Islet of Langerhans (tissue), 1 donor: ENCODE measurements around the gene SATB2.

Source experiments
- FAIRE-seq: peaks from one replicate; lab custom pipeline; 2011; peaks lifted over from hg19 to GRCh38; lab: Jason Lieb, UNC

SATB2 gene

DNA sequence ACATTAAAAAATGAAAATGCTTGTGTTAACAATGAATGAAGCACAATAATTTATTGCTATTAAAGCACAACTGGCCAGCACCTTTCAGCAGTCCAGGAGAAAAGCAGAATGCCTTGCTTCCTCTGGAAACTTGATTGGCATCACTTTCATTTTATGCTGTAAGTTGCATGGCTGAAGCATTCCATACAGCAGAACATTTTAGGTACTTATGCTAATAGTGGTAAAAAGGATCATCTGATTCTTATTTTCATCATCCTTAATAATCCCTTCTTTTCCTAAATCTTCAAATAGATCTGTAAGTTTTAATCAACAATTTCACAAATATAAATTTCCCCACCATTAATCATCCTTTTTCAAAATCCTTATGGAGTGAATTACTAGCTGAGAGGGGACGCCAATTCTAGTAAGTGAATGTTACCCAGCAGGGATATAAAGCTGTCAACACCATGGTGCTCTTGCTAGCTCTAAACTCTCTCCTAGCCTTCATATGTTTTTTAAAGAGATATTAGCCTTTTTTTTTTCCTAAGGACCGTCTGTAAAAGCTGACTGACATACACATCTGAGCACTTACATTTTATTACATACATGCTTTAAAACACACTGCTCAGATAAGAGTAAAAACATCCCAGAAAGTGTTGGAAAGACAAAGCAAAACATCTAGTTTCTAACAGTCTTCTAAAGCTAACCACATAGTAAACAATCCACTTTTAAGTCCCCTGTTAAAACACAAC, 5.3 kb downstream of the SATB2 start:
- no peak for FAIRE-seq

- peak; percentile 9 for FAIRE-seq
Observed at GRCh38 chr2:199449956-199450355, 7.8 kb downstream of the SATB2 start.

- FAIRE-seq: no peak
Observed at GRCh38 chr2:199449455-199449854, 8.3 kb downstream of the SATB2 start.

DNA sequence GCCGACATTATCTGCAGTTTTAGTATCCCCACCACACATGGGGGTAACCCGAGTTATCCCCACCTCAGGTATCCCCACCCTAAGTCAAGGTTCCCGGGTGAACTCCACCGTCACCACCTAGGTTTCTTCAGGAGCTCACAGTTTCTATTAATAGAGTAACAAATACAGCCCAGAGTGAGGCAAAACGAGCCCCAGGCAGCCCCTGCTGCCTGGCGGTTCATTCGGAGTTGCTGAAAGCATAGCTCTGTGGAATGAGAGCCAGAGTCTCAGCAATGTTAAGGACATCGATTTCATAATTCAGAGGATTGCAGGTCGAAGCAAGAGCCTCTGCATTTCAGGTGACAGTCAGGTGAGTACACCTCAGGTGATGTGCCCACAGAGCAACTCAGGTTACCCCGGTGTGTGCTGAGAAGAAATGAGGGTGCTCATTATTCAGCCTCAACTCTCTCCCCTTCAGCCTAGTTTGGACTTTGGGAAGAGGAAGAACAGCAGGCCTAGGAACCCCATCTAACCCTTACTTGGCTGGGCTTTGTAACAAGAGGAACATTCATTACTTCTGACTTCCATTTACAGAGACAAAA, 10.7 kb downstream of the SATB2 start:
- no peak for FAIRE-seq

- FAIRE-seq: no peak
Observed at GRCh38 chr2:199444749-199445148, 13.0 kb downstream of the SATB2 start.

- no peak for FAIRE-seq
Observed at GRCh38 chr2:199443589-199444130, 14.1 kb downstream of the SATB2 start.

- no peak for FAIRE-seq
Observed at GRCh38 chr2:199442173-199442572, 15.6 kb downstream of the SATB2 start.

DNA sequence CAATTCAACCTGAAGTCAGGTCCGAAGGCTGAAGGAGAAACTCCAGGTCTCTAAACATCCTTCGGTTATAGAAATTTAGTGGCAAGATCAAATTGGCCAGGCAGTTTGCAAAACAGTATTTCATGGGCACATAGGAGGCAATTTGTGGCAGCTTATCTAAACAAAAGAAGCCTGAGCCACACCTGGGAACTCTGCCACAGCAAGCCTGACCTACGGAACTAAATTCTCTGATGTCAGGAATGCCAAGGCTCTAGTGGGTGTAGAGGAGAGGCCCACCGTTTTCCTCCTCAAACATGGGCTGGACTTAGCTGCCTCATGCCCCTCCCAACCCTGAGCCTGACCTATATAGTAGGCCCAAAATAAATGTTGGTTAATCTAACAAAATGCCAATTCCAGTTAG, 16.0 kb downstream of the SATB2 start:
- FAIRE-seq: no peak

GRCh38 chr2:199440118-199440517, 17.6 kb downstream of the SATB2 start:
- FAIRE-seq: no peak

DNA sequence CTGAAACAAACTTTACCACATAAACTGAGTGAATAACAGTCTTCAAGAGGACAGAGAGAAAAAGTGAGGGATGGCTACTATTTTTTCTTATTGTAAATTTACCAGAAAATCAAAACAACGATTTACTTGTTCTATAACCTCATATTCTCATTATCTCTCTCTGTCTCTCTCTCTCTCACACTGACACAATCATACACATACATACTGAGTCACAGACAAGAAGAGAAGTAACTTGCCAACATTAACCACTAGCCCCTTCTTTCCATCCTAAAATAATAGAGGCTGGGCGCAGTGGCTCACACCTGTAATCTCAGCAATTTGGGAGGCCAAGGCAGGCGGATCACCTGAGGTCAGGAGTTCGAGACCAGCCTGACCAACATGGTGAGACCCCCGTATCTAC, 18.2 kb downstream of the SATB2 start:
- no peak for FAIRE-seq

- FAIRE-seq: no peak
Observed at GRCh38 chr2:199439066-199439465, 18.7 kb downstream of the SATB2 start.

DNA sequence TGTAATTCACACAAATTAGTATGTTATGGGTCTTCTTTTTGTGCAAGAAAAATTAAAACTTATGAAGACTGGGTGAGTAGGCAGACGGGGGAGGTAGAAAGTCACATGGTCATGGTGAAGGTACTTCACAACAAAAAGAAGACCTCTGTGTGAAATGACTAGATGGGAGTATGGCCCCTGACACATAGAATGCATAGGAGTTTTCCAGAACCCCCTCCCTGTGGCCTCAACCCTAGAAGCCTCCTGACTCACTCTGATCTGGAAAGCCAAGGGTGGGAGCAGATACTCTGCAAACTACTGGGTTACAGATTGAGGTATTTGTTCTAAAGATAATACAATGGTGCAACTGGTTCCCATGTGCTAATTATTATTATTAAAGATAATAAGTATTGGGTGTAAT, 23.2 kb downstream of the SATB2 start:
- no peak for FAIRE-seq

DNA sequence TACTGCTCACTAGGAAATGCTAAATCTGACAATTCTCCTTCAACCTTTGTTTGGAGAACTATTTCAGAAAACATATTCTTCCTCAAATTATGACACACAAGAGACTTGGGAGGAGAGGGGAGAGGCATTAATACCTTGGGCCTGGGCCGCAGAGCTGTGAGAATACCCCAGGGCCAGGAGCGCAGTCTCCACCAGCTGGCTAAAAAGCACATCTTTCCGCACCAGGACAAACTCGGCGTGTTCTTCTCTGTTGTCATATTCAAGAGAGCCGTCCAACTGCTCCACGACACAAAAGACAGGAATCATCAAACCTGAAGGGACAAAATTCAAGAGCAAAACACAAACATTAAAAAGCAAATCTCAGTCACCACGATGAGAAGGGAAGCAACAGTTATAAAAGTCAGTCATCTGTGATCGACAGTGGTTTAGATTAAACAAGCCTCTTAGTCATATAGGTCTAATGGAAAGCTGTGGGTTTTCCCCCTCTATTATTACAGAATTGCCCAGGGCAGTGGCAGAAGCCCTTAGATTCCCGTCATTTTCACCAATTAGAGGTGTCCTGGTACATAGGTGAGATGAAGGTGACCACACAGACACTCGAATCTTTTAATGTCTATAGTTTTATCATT, 24.4 kb downstream of the SATB2 start:
- FAIRE-seq: no peak

- no peak for FAIRE-seq
Observed at GRCh38 chr2:199431746-199432213, 26.0 kb downstream of the SATB2 start.

DNA sequence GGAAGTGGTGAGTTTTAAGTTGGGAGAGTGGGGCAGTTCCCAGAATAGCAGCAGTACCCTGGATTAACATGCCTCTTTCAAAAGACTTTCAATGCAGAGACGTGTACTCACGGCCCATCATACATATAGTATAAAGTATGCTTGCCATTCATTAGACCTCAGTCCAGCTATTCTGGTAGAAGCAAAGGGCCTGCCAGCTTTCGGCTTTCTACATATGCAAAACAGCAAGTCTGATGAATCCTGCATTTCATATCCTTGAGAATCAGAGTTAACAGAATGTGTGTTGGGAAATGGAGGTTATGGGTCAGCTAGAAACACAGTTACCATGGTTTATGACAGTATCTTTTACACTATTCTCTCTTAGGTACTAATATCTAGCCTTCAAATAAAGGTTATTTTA, 27.5 kb downstream of the SATB2 start:
- FAIRE-seq: no peak

DNA sequence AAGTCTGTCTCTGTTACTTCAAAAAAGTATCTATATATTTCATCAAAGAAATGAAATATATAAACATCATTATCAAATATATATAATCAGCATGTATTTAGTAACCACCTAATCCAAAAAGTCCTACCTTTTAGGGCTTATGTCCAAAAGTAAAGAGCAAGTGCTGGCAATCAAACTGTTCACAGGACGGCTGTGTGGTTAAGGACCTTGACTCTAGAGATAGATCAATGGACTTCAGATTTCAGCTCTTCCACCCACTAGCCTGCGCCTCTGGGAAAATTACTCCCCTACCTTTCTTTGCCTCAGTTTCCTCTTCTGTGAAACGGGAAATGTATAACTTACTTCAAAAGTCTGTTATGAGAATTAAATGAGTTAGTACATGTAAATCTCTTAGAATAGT, 29.4 kb downstream of the SATB2 start:
- no peak for FAIRE-seq

GRCh38 chr2:199424160-199424559, 33.6 kb downstream of the SATB2 start:
- no peak for FAIRE-seq

DNA sequence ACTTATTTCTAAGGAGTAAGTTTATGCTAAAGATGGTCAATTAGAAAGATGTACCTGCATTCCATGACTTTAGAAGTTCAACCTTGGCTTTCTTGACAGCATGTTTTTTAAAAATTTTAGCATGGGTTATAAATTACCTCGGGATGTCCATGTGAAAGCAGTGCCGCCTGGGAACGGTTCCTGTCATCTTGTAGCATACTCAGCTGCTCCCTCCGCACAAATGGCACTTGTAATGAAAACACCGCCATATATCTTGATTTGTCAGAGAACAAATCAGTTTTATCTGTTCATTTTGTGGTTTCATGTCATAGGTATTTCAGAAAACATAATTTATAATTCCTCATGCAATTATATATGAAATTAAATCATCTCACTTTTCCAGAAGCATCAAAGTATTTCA, 38.3 kb downstream of the SATB2 start:
- no peak for FAIRE-seq

DNA sequence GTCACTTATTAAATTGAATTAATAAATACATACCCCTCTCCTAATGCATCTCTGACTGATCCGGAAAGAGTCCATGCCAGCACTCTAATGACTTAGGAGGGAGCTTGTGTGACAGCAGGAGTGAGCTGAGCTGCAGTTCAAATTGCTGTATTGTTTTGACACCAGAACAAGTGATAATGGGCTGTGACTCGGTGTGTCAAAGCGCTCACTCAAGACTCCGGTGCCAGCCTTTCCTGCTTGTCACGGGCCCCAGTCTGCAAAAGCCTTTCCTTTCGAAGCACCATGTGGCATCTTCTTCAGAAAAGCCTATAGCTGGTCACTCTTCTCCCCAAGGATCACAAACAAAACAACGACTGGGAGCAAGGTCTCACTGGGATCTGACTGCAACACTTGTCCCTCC, 43.3 kb downstream of the SATB2 start:
- no peak for FAIRE-seq

DNA sequence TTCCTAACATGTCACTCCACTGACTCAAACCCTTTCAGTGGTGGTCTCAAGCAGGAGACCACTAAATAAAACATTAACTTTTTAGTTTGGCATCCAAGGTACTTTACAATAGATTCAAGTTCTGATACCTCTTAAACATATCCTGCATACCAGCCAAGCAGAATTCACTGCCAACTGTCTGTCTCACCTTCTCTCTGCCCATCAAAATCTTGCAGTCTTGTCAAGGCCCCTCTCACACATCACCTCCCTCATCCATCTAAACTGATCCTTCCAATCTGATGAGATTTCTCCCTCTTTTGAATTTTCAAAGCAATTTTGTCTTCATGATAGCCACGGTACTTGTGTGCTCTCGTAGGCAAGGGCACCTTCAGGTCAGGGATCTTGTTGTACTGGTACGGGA, 43.7 kb downstream of the SATB2 start:
- no peak for FAIRE-seq

DNA sequence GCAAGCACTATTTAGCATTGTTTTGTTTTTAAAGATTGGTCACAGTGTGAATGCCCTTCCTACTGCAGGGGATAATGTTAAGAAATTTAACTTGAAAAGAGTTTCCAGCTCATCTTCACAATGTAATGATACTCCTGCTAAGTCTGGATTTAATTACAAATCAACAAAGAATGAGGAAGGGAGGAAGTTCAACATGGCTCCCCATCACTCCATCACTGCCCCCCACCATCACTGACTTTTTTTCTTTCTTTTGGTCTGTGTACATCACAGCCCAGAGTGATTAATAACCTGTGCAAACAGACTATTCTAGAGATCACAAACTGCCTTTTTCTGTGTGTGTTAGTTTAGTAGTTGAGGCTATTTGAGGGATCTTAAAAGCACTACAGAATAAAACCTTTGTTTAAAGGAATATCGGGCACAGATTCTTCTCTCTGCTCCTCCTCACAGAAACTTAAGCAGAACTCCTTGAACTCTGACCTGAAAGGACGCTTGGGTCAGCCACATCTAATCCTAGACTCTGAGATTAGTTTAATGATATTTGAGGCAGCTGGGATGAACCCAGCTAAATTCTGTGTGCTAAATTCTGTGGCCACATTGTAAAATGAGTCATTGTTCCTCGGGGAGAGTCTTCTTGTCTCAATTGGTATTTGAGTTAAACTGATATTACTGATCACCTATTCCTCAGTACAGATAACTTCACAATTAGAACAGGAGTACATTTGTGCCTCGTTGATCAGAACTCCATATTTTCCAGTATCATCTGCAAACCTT, 47.8 kb downstream of the SATB2 start:
- no peak for FAIRE-seq

DNA sequence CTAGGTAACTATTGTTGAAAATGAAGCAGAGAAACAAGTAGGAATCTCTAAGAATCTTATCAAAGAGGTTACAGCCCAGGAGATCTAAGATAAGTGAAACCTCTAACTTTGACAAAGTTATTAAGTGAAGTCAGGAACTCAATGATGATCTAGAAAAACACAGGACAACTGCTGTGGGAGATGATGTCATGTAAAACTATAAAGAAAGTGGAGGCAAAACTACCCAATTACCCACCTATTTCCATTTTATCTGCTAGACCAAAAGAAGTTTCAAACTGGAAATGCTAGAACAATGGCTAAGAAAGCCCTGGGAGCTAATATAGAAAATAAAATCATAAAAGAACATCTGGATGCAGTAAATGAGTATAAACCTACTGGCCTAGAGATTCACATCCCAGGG, 50.3 kb downstream of the SATB2 start:
- FAIRE-seq: no peak

DNA sequence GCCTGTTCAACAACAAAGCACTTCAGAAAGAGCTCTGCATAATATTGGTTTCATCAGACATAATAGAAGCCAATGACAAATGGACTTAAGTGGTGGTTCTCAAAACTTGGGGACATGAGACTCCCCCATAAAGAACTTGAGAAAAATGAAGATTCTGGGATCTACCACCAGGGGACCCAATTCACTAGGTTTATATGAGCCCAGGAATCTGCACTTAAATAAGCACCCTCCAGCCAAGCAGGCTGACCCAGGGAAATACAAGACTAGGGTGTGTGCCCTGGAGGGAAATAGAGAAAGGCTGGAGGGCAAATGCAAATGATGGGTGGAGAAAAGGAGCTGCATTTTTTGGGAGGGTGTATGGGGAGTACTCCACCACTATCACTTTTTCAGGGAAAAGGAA, 52.5 kb downstream of the SATB2 start:
- no peak for FAIRE-seq
